ENCODE data around the gene BRI3BP.

- TF ChIP-seq, protein P1, sequence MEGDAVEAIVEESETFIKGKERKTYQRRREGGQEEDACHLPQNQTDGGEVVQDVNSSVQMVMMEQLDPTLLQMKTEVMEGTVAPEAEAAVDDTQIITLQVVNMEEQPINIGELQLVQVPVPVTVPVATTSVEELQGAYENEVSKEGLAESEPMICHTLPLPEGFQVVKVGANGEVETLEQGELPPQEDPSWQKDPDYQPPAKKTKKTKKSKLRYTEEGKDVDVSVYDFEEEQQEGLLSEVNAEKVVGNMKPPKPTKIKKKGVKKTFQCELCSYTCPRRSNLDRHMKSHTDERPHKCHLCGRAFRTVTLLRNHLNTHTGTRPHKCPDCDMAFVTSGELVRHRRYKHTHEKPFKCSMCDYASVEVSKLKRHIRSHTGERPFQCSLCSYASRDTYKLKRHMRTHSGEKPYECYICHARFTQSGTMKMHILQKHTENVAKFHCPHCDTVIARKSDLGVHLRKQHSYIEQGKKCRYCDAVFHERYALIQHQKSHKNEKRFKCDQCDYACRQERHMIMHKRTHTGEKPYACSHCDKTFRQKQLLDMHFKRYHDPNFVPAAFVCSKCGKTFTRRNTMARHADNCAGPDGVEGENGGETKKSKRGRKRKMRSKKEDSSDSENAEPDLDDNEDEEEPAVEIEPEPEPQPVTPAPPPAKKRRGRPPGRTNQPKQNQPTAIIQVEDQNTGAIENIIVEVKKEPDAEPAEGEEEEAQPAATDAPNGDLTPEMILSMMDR (IDR thresholded peaks at IDR 0.05), result no peak
- no peak for TF ChIP-seq POLR2A (IDR thresholded peaks at IDR 0.05)
These were observed 38.7 kb upstream of the BRI3BP start for GRCh38 chr12:124954771-124955170.

Measured in thyroid gland (tissue), 4 donors.